DND-41 (cell line): ENCODE data around the gene OST4.

Experiments
- EZH2 ChIP-seq: IDR thresholded peaks from 3 replicates; pipeline ENCODE4 v1.6.1; 2012; ENCODE audit warnings: borderline replicate concordance, low read depth, mild to moderate bottlenecking, moderate library complexity, low read length, inconsistent platforms; ENCODE audit not compliant: severe bottlenecking
- TF ChIP-seq, protein P1 (sequence below): IDR thresholded peaks from 2 replicates; pipeline ENCODE4 v1.5.1; 2012; ENCODE audit warnings: borderline replicate concordance, low read length, moderate library complexity, mild to moderate bottlenecking; ENCODE audit not compliant: poor library complexity, severe bottlenecking; ENCODE audit errors: extremely low read depth

DNA sequence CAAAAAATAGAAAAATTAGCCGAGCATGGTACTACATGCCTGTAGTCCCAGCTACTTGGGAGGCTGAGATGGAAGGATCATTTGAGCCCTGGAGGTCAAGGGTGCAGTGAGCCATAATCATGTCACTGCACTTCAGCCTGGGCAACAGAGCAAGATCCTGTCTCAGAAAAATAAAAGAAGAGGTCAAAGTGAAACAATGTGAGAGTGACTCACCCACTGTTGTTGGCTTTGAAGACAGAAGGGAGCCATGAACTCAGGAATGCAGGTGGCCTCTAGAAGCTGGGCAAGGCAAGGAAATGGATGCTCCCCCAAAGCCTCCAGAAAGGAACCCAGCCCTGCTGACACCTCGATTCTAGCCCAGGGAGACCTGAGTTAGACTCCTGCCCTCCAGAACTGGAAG lies 42.4 kb downstream of the OST4 start:
- TF ChIP-seq, protein P1, sequence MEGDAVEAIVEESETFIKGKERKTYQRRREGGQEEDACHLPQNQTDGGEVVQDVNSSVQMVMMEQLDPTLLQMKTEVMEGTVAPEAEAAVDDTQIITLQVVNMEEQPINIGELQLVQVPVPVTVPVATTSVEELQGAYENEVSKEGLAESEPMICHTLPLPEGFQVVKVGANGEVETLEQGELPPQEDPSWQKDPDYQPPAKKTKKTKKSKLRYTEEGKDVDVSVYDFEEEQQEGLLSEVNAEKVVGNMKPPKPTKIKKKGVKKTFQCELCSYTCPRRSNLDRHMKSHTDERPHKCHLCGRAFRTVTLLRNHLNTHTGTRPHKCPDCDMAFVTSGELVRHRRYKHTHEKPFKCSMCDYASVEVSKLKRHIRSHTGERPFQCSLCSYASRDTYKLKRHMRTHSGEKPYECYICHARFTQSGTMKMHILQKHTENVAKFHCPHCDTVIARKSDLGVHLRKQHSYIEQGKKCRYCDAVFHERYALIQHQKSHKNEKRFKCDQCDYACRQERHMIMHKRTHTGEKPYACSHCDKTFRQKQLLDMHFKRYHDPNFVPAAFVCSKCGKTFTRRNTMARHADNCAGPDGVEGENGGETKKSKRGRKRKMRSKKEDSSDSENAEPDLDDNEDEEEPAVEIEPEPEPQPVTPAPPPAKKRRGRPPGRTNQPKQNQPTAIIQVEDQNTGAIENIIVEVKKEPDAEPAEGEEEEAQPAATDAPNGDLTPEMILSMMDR, result no peak
- no peak for TF ChIP-seq EZH2
